ENCODE results near the gene GHRH.

GRCh38 chr20:37231947-37232630 lies 29.5 kb downstream of the GHRH start:
- no peak for TF ChIP-seq CTCF (IDR thresholded peaks at IDR 0.05; ENCODE audit: borderline replicate concordance, extremely low read depth, low read length, poor library complexity, severe bottlenecking)
- TF ChIP-seq EZH2 (IDR thresholded peaks at IDR 0.05; ENCODE audit: borderline replicate concordance, low read depth, low read length, severe bottlenecking) = no peak

Measured in DND-41 (cell line).